Measurements from ENCODE around the gene RHOD.

DNA sequence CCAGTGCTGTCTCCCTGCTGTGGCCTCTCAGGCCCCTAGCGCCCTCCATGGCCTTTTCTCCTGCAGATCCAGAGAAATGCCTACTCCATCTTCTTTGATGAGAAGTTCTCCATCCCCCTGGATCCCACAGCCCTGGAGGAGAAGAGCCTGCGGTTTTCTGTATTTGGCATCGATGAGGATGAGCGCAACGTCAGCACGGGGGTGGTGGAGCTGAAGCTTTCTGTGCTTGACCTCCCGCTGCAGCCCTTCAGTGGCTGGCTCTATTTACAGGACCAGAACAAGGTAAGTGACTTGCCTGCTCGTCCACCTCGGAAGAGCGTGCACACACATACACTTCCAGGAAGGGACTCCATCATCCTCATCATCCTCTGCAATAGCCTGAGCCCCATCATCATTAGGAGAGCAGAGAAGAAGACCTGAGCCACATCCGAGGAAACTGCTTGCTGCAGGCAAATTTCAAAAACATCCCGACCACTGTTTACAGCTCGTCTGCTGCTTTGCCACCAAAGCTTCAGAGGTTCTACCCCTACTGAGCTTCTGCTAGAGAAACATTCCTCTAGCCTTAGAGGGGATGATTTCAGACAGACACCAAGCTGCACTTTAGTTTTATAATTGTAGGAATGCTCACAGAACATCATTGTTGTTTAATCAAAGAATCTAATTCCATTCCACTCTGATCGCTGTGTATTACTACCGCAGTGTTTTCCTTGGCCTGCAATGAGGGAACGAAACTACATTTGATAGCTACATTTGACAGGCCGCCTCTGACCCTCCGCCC, 12.9 kb upstream of the RHOD start:
- TF ChIP-seq, protein P1, sequence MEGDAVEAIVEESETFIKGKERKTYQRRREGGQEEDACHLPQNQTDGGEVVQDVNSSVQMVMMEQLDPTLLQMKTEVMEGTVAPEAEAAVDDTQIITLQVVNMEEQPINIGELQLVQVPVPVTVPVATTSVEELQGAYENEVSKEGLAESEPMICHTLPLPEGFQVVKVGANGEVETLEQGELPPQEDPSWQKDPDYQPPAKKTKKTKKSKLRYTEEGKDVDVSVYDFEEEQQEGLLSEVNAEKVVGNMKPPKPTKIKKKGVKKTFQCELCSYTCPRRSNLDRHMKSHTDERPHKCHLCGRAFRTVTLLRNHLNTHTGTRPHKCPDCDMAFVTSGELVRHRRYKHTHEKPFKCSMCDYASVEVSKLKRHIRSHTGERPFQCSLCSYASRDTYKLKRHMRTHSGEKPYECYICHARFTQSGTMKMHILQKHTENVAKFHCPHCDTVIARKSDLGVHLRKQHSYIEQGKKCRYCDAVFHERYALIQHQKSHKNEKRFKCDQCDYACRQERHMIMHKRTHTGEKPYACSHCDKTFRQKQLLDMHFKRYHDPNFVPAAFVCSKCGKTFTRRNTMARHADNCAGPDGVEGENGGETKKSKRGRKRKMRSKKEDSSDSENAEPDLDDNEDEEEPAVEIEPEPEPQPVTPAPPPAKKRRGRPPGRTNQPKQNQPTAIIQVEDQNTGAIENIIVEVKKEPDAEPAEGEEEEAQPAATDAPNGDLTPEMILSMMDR (IDR thresholded peaks at IDR 0.05; ENCODE audit: insufficient read depth, low read depth, low read length) = no peak
- no peak for TF ChIP-seq EZH2 (IDR thresholded peaks at IDR 0.05; ENCODE audit: insufficient read depth, low read length)

Measured in astrocyte (in vitro differentiated cells and primary cell).